ENCODE measurements around the gene CCDC187.
"Not testable (repeated sequence)": the region's sequence is repeated elsewhere in the genome, so short reads cannot be mapped to it uniquely, and the experiment has no call there.

Gene CCDC187

GRCh38 chr9:136239135-136239982 lies 64.5 kb downstream of the CCDC187 start:
- no peak overlapping the region for H3K4me3 ChIP-seq (ENCODE audit: low read length)
- TF ChIP-seq ZNF274 (IDR thresholded peaks at IDR 0.05; ENCODE audit: low read depth, low read length): no peak

- H3K4me3 ChIP-seq (ENCODE audit: low read length): no peak overlapping the region
Measured at GRCh38 chr9:136238342-136238732, 65.6 kb downstream of the CCDC187 start.

GRCh38 chr9:136237486-136238341 lies 66.2 kb downstream of the CCDC187 start:
- no peak overlapping the region for H3K4me3 ChIP-seq (ENCODE audit: low read length)
- no peak for TF ChIP-seq ZNF274 (IDR thresholded peaks at IDR 0.05; ENCODE audit: low read depth, low read length)

More at GRCh38 chr9:136238342-136238732, 65.6 kb downstream of the CCDC187 start:
- no peak for TF ChIP-seq ZNF274 (IDR thresholded peaks at IDR 0.05; ENCODE audit: low read depth, low read length)

- not testable (repeated sequence) for H3K4me3 ChIP-seq (ENCODE audit: low read length)
Measured at GRCh38 chr9:136236471-136237410, 67.2 kb downstream of the CCDC187 start.

GRCh38 chr9:136235709-136236455 lies 68.0 kb downstream of the CCDC187 start:
- TF ChIP-seq ZNF274 (IDR thresholded peaks at IDR 0.05; ENCODE audit: low read depth, low read length): no peak
- no peak overlapping the region for H3K4me3 ChIP-seq (ENCODE audit: low read length)

GRCh38 chr9:136235171-136235570 lies 68.7 kb downstream of the CCDC187 start:
- no peak overlapping the region for H3K4me3 ChIP-seq (ENCODE audit: low read length)
- TF ChIP-seq ZNF274 (IDR thresholded peaks at IDR 0.05; ENCODE audit: low read depth, low read length): no peak

- no peak for TF ChIP-seq ZNF274 (IDR thresholded peaks at IDR 0.05; ENCODE audit: low read depth, low read length)
Measured at GRCh38 chr9:136234597-136234996, 69.3 kb downstream of the CCDC187 start.

GRCh38 chr9:136233868-136234267 lies 70.0 kb downstream of the CCDC187 start:
- TF ChIP-seq ZNF274 (IDR thresholded peaks at IDR 0.05; ENCODE audit: low read depth, low read length): no peak
- no peak overlapping the region for H3K4me3 ChIP-seq (ENCODE audit: low read length)

More at GRCh38 chr9:136234597-136234996, 69.3 kb downstream of the CCDC187 start:
- H3K4me3 ChIP-seq (ENCODE audit: low read length): no peak overlapping the region

- H3K4me3 ChIP-seq (ENCODE audit: low read length): no peak overlapping the region
- no peak for TF ChIP-seq ZNF274 (IDR thresholded peaks at IDR 0.05; ENCODE audit: low read depth, low read length)
Measured at GRCh38 chr9:136233411-136233810, 70.5 kb downstream of the CCDC187 start.

- H3K4me3 ChIP-seq (ENCODE audit: low read length): no peak overlapping the region
- TF ChIP-seq ZNF274 (IDR thresholded peaks at IDR 0.05; ENCODE audit: low read depth, low read length): no peak
Measured at GRCh38 chr9:136232969-136233368, 70.9 kb downstream of the CCDC187 start.

- no peak for TF ChIP-seq ZNF274 (IDR thresholded peaks at IDR 0.05; ENCODE audit: low read depth, low read length)
- H3K4me3 ChIP-seq (ENCODE audit: low read length): no peak overlapping the region
Measured at GRCh38 chr9:136231478-136232297, 72.2 kb downstream of the CCDC187 start.

GRCh38 chr9:136230773-136231172 lies 73.1 kb downstream of the CCDC187 start:
- H3K4me3 ChIP-seq (ENCODE audit: low read length): no peak overlapping the region
- no peak for TF ChIP-seq ZNF274 (IDR thresholded peaks at IDR 0.05; ENCODE audit: low read depth, low read length)
